SJSA1 (cell line): ENCODE measurements around the gene SLC32A1. TPM values are rescaled to one million over a fixed set of nuclear protein-coding genes. Genes with fewer than 3 reads are reported as not detected.

Experiments used
- DNase-seq, 2 experiments: peaks; one replicate each; pipeline ENCODE4 v3.0.0-alpha.2; 2015 to 2020; ENCODE audit warnings: low spot score in 2 of 2, low read depth in 1 of 2
- H3K27ac ChIP-seq: fragments of 250-450 bp; sonication (Bioruptor Pico); 2 replicates; pipeline ENCODE4 v1.5.1; 2020; ENCODE audit warnings: mild to moderate bottlenecking, moderate library complexity
- H3K27me3 ChIP-seq: fragments of 250-450 bp; sonication (Bioruptor Pico); replicated peaks from 2 replicates; pipeline ENCODE4 v1.5.1; 2020; ENCODE audit warnings: mild to moderate bottlenecking, moderate library complexity
- H3K36me3 ChIP-seq: fragments of 250-450 bp; sonication (Bioruptor Pico); 2 replicates; pipeline ENCODE4 v1.5.1; 2020; ENCODE audit warnings: mild to moderate bottlenecking
- H3K4me1 ChIP-seq: fragments of 250-450 bp; sonication (Bioruptor Pico); replicated peaks from 2 replicates; pipeline ENCODE4 v1.6.1; 2021; ENCODE audit warnings: mild to moderate bottlenecking
- H3K4me3 ChIP-seq: fragments of 250-450 bp; sonication (Bioruptor Pico); 2 replicates; pipeline ENCODE4 v1.5.1; 2020; ENCODE audit warnings: mild to moderate bottlenecking
- H3K9me3 ChIP-seq: fragments of 250-450 bp; sonication (Bioruptor Pico); replicated peaks from 2 replicates; pipeline ENCODE4 v1.5.1; 2020; ENCODE audit warnings: mild to moderate bottlenecking
- total RNA-seq: library from RNA; depleted of rRNA; stranded (reverse); fragments of >200 nt; shearing (Covaris generic); gene quantifications from 2 replicates; pipeline ENCODE4 v1.2.3, GENCODE V29; 2014

Gene SLC32A1
- total RNA-seq, 1 experiment from 2014 or later, result not detected

- Histone ChIP-seq H3K4me3 (no peak overlapping the region), H3K27me3 (peaks cover 47% of the 10 kb centered on the region), H3K4me1 (no peaks in the 10 kb centered on the region), H3K36me3 (no peaks in the 10 kb centered on the region), H3K27ac (no peak overlapping the region), H3K9me3 (no peaks in the 10 kb centered on the region)
- no peak for DNase-seq
Measured at GRCh38 chr20:38704136-38704535, 20.1 kb upstream of the SLC32A1 start.

- no peaks in the 10 kb centered on the region for H3K4me1 ChIP-seq
- DNase-seq, result no peak
Measured at GRCh38 chr20:38706509-38706908, 17.8 kb upstream of the SLC32A1 start.

GRCh38 chr20:38714308-38714707, 10.0 kb upstream of the SLC32A1 start:
- no peak for DNase-seq
- Histone ChIP-seq H3K36me3 (no peaks in the 10 kb centered on the region), H3K4me1 (no peaks in the 10 kb centered on the region), H3K27me3 (peaks cover 50% of the 10 kb centered on the region), H3K4me3 (no peak overlapping the region), H3K27ac (no peak overlapping the region), H3K9me3 (no peaks in the 10 kb centered on the region; the same call in 1 of the 2 replicates)

More at GRCh38 chr20:38706509-38706908, 17.8 kb upstream of the SLC32A1 start:
- Histone ChIP-seq H3K36me3 (no peaks in the 10 kb centered on the region), H3K27me3 (peaks cover 32% of the 10 kb centered on the region), H3K9me3 (no peaks in the 10 kb centered on the region), H3K4me3 (no peak overlapping the region), H3K27ac (no peak overlapping the region)

- Histone ChIP-seq H3K4me3 (no peak overlapping the region), H3K27me3 (peaks cover 58% of the 10 kb centered on the region), H3K36me3 (no peaks in the 10 kb centered on the region), H3K9me3 (no peaks in the 10 kb centered on the region; the same call in 1 of the 2 replicates), H3K4me1 (no peaks in the 10 kb centered on the region), H3K27ac (no peak overlapping the region)
- no peak for DNase-seq
Measured at GRCh38 chr20:38715646-38716045, 8.6 kb upstream of the SLC32A1 start.

GRCh38 chr20:38722683-38723016, 1.6 kb upstream of the SLC32A1 start:
- Histone ChIP-seq H3K4me3 (no peak overlapping the region), H3K27ac (no peak overlapping the region), H3K4me1 (no peaks in the 10 kb centered on the region), H3K9me3 (0 out of 2 replicates have a peak, but pooled peaks cover 3% of the 10 kb centered on the region), H3K36me3 (no peaks in the 10 kb centered on the region), H3K27me3 (peaks cover 95% of the 10 kb centered on the region)
- no peak for DNase-seq

GRCh38 chr20:38723017-38723847, 1.1 kb upstream of the SLC32A1 start:
- Histone ChIP-seq H3K36me3 (no peaks in the 10 kb centered on the region), H3K9me3 (0 out of 2 replicates have a peak, but pooled peaks cover 9% of the 10 kb centered on the region), H3K4me1 (no peaks in the 10 kb centered on the region), H3K4me3 (no peak overlapping the region), H3K27ac (no peak overlapping the region), H3K27me3 (peaks cover 95% of the 10 kb centered on the region)
- DNase-seq, result no peak

- DNase-seq, result no peak
- Histone ChIP-seq H3K4me1 (no peaks in the 10 kb centered on the region), H3K27ac (no peak overlapping the region), H3K9me3 (0 out of 2 replicates have a peak, but pooled peaks cover 10% of the 10 kb centered on the region), H3K27me3 (peaks cover 96% of the 10 kb centered on the region), H3K4me3 (no peak overlapping the region), H3K36me3 (no peaks in the 10 kb centered on the region)
Measured at GRCh38 chr20:38724626-38725147, 401 bp downstream of the SLC32A1 start.

GRCh38 chr20:38725148-38725901, 1.0 kb downstream of the SLC32A1 start:
- DNase-seq, result no peak
- no peak overlapping the region for H3K4me3 ChIP-seq
- 0 out of 2 replicates have a peak, but pooled peaks cover 10% of the 10 kb centered on the region for H3K9me3 ChIP-seq
- peaks cover under 1% of the 10 kb centered on the region; the same call in 1 of the 2 replicates for H3K4me1 ChIP-seq
- no peaks in the 10 kb centered on the region for H3K36me3 ChIP-seq
- H3K27ac ChIP-seq, result no peak overlapping the region
- peaks cover 97% of the 10 kb centered on the region for H3K27me3 ChIP-seq

- Histone ChIP-seq H3K36me3 (no peaks in the 10 kb centered on the region), H3K4me3 (no peak overlapping the region), H3K9me3 (peaks cover 10% of the 10 kb centered on the region; the same call in 1 of the 2 replicates), H3K27me3 (peaks cover 100% of the 10 kb centered on the region), H3K27ac (no peak overlapping the region), H3K4me1 (peaks cover 9% of the 10 kb centered on the region)
- DNase-seq, result peak; percentile 26 to 62
Measured at GRCh38 chr20:38725931-38726803, 1.9 kb downstream of the SLC32A1 start.

- peak in 1 of 2 experiments; percentile 49 for DNase-seq
- peaks cover 100% of the 10 kb centered on the region for H3K27me3 ChIP-seq
- no peak overlapping the region for H3K27ac ChIP-seq
Measured at GRCh38 chr20:38726804-38727606, 2.7 kb downstream of the SLC32A1 start.

GRCh38 chr20:38727607-38728190, 3.4 kb downstream of the SLC32A1 start:
- H3K4me3 ChIP-seq, result no peak overlapping the region
- no peak overlapping the region for H3K27ac ChIP-seq
- no peaks in the 10 kb centered on the region for H3K36me3 ChIP-seq
- H3K9me3 ChIP-seq, result peaks cover 10% of the 10 kb centered on the region; the same call in 1 of the 2 replicates
- H3K27me3 ChIP-seq, result peaks cover 94% of the 10 kb centered on the region
- DNase-seq, result no peak
- H3K4me1 ChIP-seq, result peaks cover 12% of the 10 kb centered on the region

More at GRCh38 chr20:38726804-38727606, 2.7 kb downstream of the SLC32A1 start:
- Histone ChIP-seq H3K4me3 (no peak overlapping the region), H3K36me3 (no peaks in the 10 kb centered on the region), H3K9me3 (peaks cover 10% of the 10 kb centered on the region; the same call in 1 of the 2 replicates), H3K4me1 (peaks cover 12% of the 10 kb centered on the region)

GRCh38 chr20:38728191-38728781, 4.0 kb downstream of the SLC32A1 start:
- Histone ChIP-seq H3K27me3 (peaks cover 88% of the 10 kb centered on the region), H3K9me3 (peaks cover 10% of the 10 kb centered on the region; the same call in 1 of the 2 replicates), H3K36me3 (no peaks in the 10 kb centered on the region), H3K4me1 (peaks cover 12% of the 10 kb centered on the region), H3K27ac (no peak overlapping the region), H3K4me3 (no peak overlapping the region)
- no peak for DNase-seq
